K562 (cell line): ENCODE data around the gene CCT5. TPM values are rescaled to one million over a fixed set of nuclear protein-coding genes. Genes with fewer than 3 reads are reported as not detected.

Experiments
- E2F5 ChIP-seq: sonication (generic); formaldehyde crosslinking; IDR thresholded peaks from 2 replicates; pipeline ENCODE4 v1.8.0; 2022; ENCODE audit warnings: mild to moderate bottlenecking, missing genetic modification reagents
- HNRNPL ChIP-seq: fragments of 200-400 bp; formaldehyde crosslinking; IDR thresholded peaks from 2 replicates; pipeline ENCODE4 v1.6.1; 2017; ENCODE audit warnings: low read depth, mild to moderate bottlenecking, low read length
- RBM39 ChIP-seq: fragments of 200-400 bp; formaldehyde crosslinking; optimal IDR thresholded peaks from 2 replicates; pipeline ENCODE3; 2018; ENCODE audit warnings: low read depth, low read length
- RHOXF2B ChIP-seq: fragments of 250-450 bp; sonication (Bioruptor Pico); conservative IDR thresholded peaks from 2 replicates; pipeline ENCODE4 v1.5.1; 2021
- SMC3 ChIP-seq: conservative IDR thresholded peaks from 2 replicates; pipeline ENCODE4 v1.6.1; 2011; ENCODE audit warnings: low read depth, low read length, improper control_type of control experiment; ENCODE audit not compliant: insufficient read depth
- STAT5A ChIP-seq: IDR thresholded peaks from 2 replicates; pipeline ENCODE4 v1.6.1; 2012; ENCODE audit warnings: low read length, inconsistent platforms, borderline replicate concordance
- ZNF583 ChIP-seq: fragments of 250-450 bp; sonication (Bioruptor Pico); IDR thresholded peaks from 2 replicates; pipeline ENCODE4 v1.4.0; 2020
- polyA plus RNA-seq, 8 experiments: library from polyadenylated mRNA; depleted of rRNA in 4 of 8; stranded (reverse) in 5 of 8; unstranded in 3 of 8; fragments of >200 nt; fragmentation: Nextera tagmentation in 2 of 8; fragmentation: Illumina TruSeq in 1 of 8; extraction: Ambion mirVana in 2 of 8; extraction: Trizol in 1 of 8; gene quantifications; 2 replicates each; pipeline versions ENCODE4 v1.2.1 to v1.2.3, GENCODE V29; 2011 to 2014; ENCODE audit warnings: inconsistent platforms in 1 of 8, missing spikeins in 1 of 8
- total RNA-seq, 7 experiments: library from RNA; depleted of rRNA in 6 of 7; stranded (reverse); fragments of >200 nt in 6 of 7; fragmentation: Illumina TruSeq in 2 of 7; extraction: Trizol in 2 of 7; gene quantifications; 2 replicates each; pipeline versions ENCODE4 v1.2.1 to v1.2.3, GENCODE V29; 2011 to 2021; ENCODE audit warnings: low replicate concordance in 1 of 7
- TF ChIP-seq, protein P1 (sequence below): sonication (generic); formaldehyde crosslinking; IDR thresholded peaks from 2 replicates; pipeline ENCODE4 v1.8.0; 2023; ENCODE audit warnings: missing genetic modification reagents, mild to moderate bottlenecking, borderline replicate concordance
- TF ChIP-seq, protein P2 (sequence below): fragments of 450-650 bp; conservative IDR thresholded peaks from 2 replicates; pipeline ENCODE4 v1.6.1; 2016; ENCODE audit warnings: missing genetic modification characterization, low read depth, mild to moderate bottlenecking, control low read depth, missing compliant biosample characterization

CCT5 gene
- total and polyA plus RNA-seq, 9 of the 15 experiments (the other 6 are each of a cell fraction or from before 2014, with no cell fraction given), result 782 to 1,606 (median 1,153) TPM

DNA sequence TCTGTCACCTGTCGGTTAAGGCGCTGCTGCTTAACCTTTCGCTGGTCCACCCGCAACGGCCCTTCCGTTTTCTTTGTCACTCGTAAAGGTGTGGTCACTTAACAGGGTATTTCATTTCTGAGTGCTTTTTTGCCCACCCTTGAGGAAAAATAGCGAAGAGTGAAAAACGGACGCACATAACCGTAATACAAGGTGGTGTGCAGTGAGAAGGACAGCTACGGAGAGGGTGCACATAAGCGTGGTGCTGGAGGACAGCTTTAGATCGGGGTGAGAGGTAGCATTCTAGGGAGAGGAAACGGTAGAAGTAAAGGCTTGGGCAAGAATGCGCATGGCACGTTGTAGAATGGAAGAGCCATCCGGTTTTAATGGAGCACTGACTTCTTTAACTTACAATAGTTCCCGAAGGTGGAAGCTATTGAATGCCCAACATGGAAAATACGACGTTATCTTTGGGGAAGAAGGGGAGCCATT is 761 bp downstream of the CCT5 start (continued):
- TF ChIP-seq, protein P1, sequence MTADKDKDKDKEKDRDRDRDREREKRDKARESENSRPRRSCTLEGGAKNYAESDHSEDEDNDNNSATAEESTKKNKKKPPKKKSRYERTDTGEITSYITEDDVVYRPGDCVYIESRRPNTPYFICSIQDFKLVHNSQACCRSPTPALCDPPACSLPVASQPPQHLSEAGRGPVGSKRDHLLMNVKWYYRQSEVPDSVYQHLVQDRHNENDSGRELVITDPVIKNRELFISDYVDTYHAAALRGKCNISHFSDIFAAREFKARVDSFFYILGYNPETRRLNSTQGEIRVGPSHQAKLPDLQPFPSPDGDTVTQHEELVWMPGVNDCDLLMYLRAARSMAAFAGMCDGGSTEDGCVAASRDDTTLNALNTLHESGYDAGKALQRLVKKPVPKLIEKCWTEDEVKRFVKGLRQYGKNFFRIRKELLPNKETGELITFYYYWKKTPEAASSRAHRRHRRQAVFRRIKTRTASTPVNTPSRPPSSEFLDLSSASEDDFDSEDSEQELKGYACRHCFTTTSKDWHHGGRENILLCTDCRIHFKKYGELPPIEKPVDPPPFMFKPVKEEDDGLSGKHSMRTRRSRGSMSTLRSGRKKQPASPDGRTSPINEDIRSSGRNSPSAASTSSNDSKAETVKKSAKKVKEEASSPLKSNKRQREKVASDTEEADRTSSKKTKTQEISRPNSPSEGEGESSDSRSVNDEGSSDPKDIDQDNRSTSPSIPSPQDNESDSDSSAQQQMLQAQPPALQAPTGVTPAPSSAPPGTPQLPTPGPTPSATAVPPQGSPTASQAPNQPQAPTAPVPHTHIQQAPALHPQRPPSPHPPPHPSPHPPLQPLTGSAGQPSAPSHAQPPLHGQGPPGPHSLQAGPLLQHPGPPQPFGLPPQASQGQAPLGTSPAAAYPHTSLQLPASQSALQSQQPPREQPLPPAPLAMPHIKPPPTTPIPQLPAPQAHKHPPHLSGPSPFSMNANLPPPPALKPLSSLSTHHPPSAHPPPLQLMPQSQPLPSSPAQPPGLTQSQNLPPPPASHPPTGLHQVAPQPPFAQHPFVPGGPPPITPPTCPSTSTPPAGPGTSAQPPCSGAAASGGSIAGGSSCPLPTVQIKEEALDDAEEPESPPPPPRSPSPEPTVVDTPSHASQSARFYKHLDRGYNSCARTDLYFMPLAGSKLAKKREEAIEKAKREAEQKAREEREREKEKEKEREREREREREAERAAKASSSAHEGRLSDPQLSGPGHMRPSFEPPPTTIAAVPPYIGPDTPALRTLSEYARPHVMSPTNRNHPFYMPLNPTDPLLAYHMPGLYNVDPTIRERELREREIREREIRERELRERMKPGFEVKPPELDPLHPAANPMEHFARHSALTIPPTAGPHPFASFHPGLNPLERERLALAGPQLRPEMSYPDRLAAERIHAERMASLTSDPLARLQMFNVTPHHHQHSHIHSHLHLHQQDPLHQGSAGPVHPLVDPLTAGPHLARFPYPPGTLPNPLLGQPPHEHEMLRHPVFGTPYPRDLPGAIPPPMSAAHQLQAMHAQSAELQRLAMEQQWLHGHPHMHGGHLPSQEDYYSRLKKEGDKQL (CRISPR knock-in tag), result no peak
- TF ChIP-seq SMC3 (no peak), RBM39 (peak; percentile 20), E2F5 (CRISPR knock-in tag) (no peak), RHOXF2B (no peak), HNRNPL (no peak), ZNF583 (CRISPR knock-in tag) (no peak), STAT5A (no peak)
- TF ChIP-seq, protein P2, sequence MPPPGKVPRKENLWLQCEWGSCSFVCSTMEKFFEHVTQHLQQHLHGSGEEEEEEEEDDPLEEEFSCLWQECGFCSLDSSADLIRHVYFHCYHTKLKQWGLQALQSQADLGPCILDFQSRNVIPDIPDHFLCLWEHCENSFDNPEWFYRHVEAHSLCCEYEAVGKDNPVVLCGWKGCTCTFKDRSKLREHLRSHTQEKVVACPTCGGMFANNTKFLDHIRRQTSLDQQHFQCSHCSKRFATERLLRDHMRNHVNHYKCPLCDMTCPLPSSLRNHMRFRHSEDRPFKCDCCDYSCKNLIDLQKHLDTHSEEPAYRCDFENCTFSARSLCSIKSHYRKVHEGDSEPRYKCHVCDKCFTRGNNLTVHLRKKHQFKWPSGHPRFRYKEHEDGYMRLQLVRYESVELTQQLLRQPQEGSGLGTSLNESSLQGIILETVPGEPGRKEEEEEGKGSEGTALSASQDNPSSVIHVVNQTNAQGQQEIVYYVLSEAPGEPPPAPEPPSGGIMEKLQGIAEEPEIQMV (tag), result no peak
